ENCODE measurements around the gene C14orf180. TPM values are rescaled to one million over a fixed set of nuclear protein-coding genes. Genes with fewer than 3 reads are reported as not detected.

The C14orf180 gene
- total and polyA plus RNA-seq, 2 of the 8 experiments (the other 6 are each of a cell fraction or from before 2014, with no cell fraction given), result not detected

DNA sequence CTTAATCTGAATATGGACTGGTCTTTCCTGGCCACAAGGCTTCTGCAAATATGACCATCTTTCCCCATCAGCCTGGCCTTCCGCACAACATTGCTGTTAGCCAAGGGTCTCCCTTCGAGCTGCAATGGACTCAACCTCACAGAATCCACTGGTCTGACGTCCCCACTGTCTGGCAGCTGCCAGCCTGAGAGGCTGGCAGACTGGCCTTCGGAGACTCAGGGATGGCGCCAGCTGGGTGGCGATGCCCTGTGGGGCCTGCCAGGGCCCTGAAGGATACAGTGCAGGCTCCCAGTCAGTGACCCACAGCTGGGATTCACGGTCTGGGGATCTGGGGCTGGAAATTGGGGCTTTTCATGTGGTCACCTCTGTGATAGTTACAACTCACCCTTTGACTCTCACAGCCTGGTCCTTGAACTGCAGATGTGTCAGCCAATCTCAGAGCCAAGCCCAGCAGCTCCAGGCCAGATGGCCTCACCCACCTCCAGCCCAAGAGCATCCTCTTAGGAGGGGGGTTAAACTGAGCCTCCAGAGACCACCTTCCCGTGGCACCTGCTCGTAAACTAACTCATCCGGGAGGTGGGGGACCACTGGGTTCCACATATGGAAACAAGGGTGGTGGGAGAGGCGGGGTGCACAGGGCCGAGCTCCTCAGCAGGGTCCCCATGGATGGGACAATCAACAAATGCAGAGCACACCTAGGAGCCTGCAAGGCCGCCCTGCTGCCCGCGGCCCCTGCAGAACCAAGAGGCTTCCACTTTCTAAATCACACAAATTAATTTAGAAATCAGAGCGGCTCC, 21.1 kb upstream of the C14orf180 start (continued):
- no peak for TF ChIP-seq POU5F1 (IDR thresholded peaks at IDR 0.05; ENCODE audit: low read depth, low read length)
- no peak for TF ChIP-seq SRF (IDR thresholded peaks at IDR 0.05; ENCODE audit: low read depth, low read length)
- TF ChIP-seq, protein P1, sequence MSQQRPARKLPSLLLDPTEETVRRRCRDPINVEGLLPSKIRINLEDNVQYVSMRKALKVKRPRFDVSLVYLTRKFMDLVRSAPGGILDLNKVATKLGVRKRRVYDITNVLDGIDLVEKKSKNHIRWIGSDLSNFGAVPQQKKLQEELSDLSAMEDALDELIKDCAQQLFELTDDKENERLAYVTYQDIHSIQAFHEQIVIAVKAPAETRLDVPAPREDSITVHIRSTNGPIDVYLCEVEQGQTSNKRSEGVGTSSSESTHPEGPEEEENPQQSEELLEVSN (IDR thresholded peaks at IDR 0.05), result no peak
